K562 (cell line): ENCODE measurements around the gene TMPRSS7. TPM values are rescaled to one million over a fixed set of nuclear protein-coding genes. Genes with fewer than 3 reads are reported as not detected.

Source experiments
- ATAC-seq: fragments of 200-7000 bp; cut with Tn5 transposase; 3 replicates; pipeline ENCODE4 v1.9.1; 2020; ENCODE audit warnings: moderate library complexity
- BruUV-seq: library from RNA; stranded (reverse); fragments of 400-500 nt; replicated peaks from 2 replicates; lab custom pipeline; 2021; lab: Mats Ljungman, UMichigan
- CTCF ChIA-PET: fragments of 300-600 bp; formaldehyde crosslinking; extraction: SDS; loops from one replicate; lab custom pipeline; 2021; ENCODE audit warnings: low intra/inter-chr PET ratio; lab: Yijun Ruan, JAX
- POLR2A ChIA-PET: fragments of 300-600, 350-650 bp; sonication (Branson Sonifier 250); formaldehyde crosslinking; extraction: SDS; loops from one replicate; lab custom pipeline; 2021; ENCODE audit warnings: antibody characterized with exemption, inconsistent platforms; lab: Yijun Ruan, JAX
- DNase-seq, 4 experiments: peaks; one replicate each; pipeline versions ENCODE4 v3.0.0 to v3.0.0-alpha.2; 2011 to 2018; ENCODE audit warnings: low spot score in 3 of 4, mixed read lengths in 3 of 4; ENCODE audit errors: extremely low read depth in 1 of 4
- FAIRE-seq: peaks from 2 replicates; lab custom pipeline; 2011; peaks lifted over from hg19 to GRCh38; lab: Jason Lieb, UNC
- H2AFZ ChIP-seq: 2 replicates; pipeline ENCODE4 v1.6.0; 2011; ENCODE audit warnings: low read depth, low read length, control low read depth, inconsistent platforms
- H3K27ac ChIP-seq: fragments of 200-600 bp; 3 replicates; pipeline ENCODE4 v1.8.0; 2011; ENCODE audit warnings: low read depth, mild to moderate bottlenecking, control low read depth, inconsistent platforms, low read length, moderate library complexity, mixed read lengths; ENCODE audit errors: extremely low read depth
- H3K27me3 ChIP-seq, 2 experiments: fragments of 300-600 bp in 1 of 2; 2 replicates in 1 of 2; 3 replicates in 1 of 2; pipeline versions ENCODE4 v1.6.0 to v1.8.0; 2011; ENCODE audit warnings: inconsistent platforms in 2 of 2, low read length in 2 of 2, mild to moderate bottlenecking in 1 of 2, mixed read lengths in 1 of 2, moderate library complexity in 1 of 2; ENCODE audit not compliant: control insufficient read depth in 2 of 2, insufficient read depth in 2 of 2
- H3K36me3 ChIP-seq: fragments of 300-600 bp; 3 replicates; pipeline ENCODE4 v1.8.0; 2011; ENCODE audit warnings: mild to moderate bottlenecking, low read length, inconsistent platforms; ENCODE audit not compliant: control insufficient read depth, insufficient read depth
- H3K4me1 ChIP-seq, 2 experiments: fragments of 200-600 bp in 1 of 2; replicated peaks in 1 of 2; 2 replicates in 1 of 2; 3 replicates in 1 of 2; pipeline versions ENCODE4 v1.5.1 to v1.8.0; 2011; ENCODE audit warnings: inconsistent platforms in 2 of 2, low read length in 2 of 2, mild to moderate bottlenecking in 1 of 2, mixed read lengths in 1 of 2, moderate library complexity in 1 of 2; ENCODE audit not compliant: control insufficient read depth in 2 of 2, insufficient read depth in 2 of 2
- H3K4me2 ChIP-seq: 2 replicates; pipeline ENCODE4 v1.6.1; 2011; ENCODE audit warnings: low read length, control low read depth, inconsistent platforms, mixed read lengths; ENCODE audit not compliant: insufficient read depth
- H3K4me3 ChIP-seq: fragments of 200-600 bp; sonication (generic), shearing (Covaris generic); 2 replicates; pipeline ENCODE4 v1.5.1; 2016; ENCODE audit warnings: control low read depth, inconsistent platforms
- H3K79me2 ChIP-seq: fragments of 200-600 bp; 3 replicates; pipeline ENCODE4 v1.8.0; 2011; ENCODE audit warnings: low read length, inconsistent platforms; ENCODE audit not compliant: control insufficient read depth, insufficient read depth
- H3K9ac ChIP-seq, 2 experiments: 2 replicates each; pipeline versions ENCODE4 v1.6.0 to v1.6.1; 2011; ENCODE audit warnings: low read depth in 2 of 2, low read length in 2 of 2, control low read depth in 1 of 2, inconsistent platforms in 1 of 2, mild to moderate bottlenecking in 1 of 2, mixed read lengths in 1 of 2; ENCODE audit not compliant: insufficient read depth in 1 of 2
- H3K9me1 ChIP-seq: one replicate; pipeline ENCODE4 v1.6.0; 2011; ENCODE audit warnings: inconsistent platforms, mild to moderate bottlenecking, low read length, moderate library complexity; ENCODE audit not compliant: control insufficient read depth, insufficient read depth
- H3K9me3 ChIP-seq: replicated peaks from 2 replicates; pipeline ENCODE4 v1.5.1; 2011; ENCODE audit warnings: low read depth, low read length, inconsistent platforms; ENCODE audit not compliant: control insufficient read depth, insufficient read depth
- H4K20me1 ChIP-seq: replicated peaks from 2 replicates; pipeline ENCODE4 v1.6.1; 2011; ENCODE audit warnings: low read length, inconsistent platforms, mixed read lengths; ENCODE audit not compliant: control insufficient read depth, insufficient read depth
- CAMTA2 ChIP-seq: fragments of 250-450 bp; sonication (Bioruptor Pico); conservative IDR thresholded peaks from 2 replicates; pipeline ENCODE4 v1.5.1; 2022
- CREM ChIP-seq: IDR thresholded peaks from 2 replicates; pipeline ENCODE4 v1.6.1; 2014; ENCODE audit warnings: antibody characterized with exemption, low read depth
- HDAC8 ChIP-seq: fragments of 450-650 bp; IDR thresholded peaks from 2 replicates; pipeline ENCODE4 v1.6.1; 2016; ENCODE audit warnings: mild to moderate bottlenecking, missing genetic modification characterization, moderate library complexity, missing compliant biosample characterization
- HES1 ChIP-seq: fragments of 450-650 bp; IDR thresholded peaks from 2 replicates; pipeline ENCODE4 v1.6.1; 2016; ENCODE audit warnings: low read depth, mild to moderate bottlenecking, moderate library complexity
- KHSRP ChIP-seq: fragments of 450-650 bp; IDR thresholded peaks from 2 replicates; pipeline ENCODE4 v1.6.1; 2017
- SMAD3 ChIP-seq: fragments of 450-650 bp; formaldehyde crosslinking; conservative IDR thresholded peaks from 2 replicates; pipeline ENCODE4 v1.4.0; 2020; ENCODE audit warnings: mild to moderate bottlenecking
- SRSF3 ChIP-seq: fragments of 200-400 bp; formaldehyde crosslinking; IDR thresholded peaks from 2 replicates; pipeline ENCODE4 v1.6.1; 2016; ENCODE audit warnings: mild to moderate bottlenecking, low read length, moderate library complexity; ENCODE audit not compliant: insufficient read depth
- XRCC3 ChIP-seq: fragments of 450-650 bp; IDR thresholded peaks from 2 replicates; pipeline ENCODE4 v1.6.1; 2017; ENCODE audit warnings: mild to moderate bottlenecking, moderate library complexity
- ZBTB12 ChIP-seq: fragments of 250-450 bp; sonication (Bioruptor Pico); IDR thresholded peaks from 2 replicates; pipeline ENCODE4 v1.4.0; 2020
- ZNF232 ChIP-seq: sonication (generic); formaldehyde crosslinking; IDR thresholded peaks from 2 replicates; pipeline ENCODE4 v1.8.0; 2022; ENCODE audit warnings: mild to moderate bottlenecking, missing genetic modification reagents
- ZNF436 ChIP-seq: fragments of 250-450, 450-650 bp; sonication (Bioruptor Pico); formaldehyde crosslinking; IDR thresholded peaks from 2 replicates; pipeline ENCODE4 v1.7.0; 2020; ENCODE audit warnings: mild to moderate bottlenecking
- ZNF584 ChIP-seq: fragments of 200-800 bp; sonication (Bioruptor generic); IDR thresholded peaks from 2 replicates; pipeline ENCODE4 v1.6.1; 2016; ENCODE audit warnings: low read depth, mild to moderate bottlenecking, missing genetic modification characterization, missing compliant biosample characterization
- ZNF707 ChIP-seq: fragments of 250-450 bp; sonication (Bioruptor Pico); conservative IDR thresholded peaks from 2 replicates; pipeline ENCODE4 v1.8.0; 2022; ENCODE audit warnings: inconsistent platforms, mild to moderate bottlenecking, moderate library complexity
- WGBS: fragments of 100-300 bp; shearing (Covaris generic); methylation state at CpG from one replicate; pipeline ENCODE4 v1.1.6; 2016; ENCODE audit warnings: low coverage, mixed read lengths; ENCODE audit not compliant: insufficient coverage; ENCODE audit errors: missing lambda C conversion rate; 5-methylcytosine and 5-hydroxymethylcytosine counted together
- in situ Hi-C: fragments of 300-500 bp; cut with MboI; formaldehyde crosslinking; loops from 4 replicates; pipeline ENCODE4 v1.15.0; 2018; ENCODE audit warnings: inconsistent platforms, mixed read lengths
- intact Hi-C: fragments of 100-400 bp; cut with micrococcal nuclease; formaldehyde crosslinking; loops from 2 replicates; pipeline ENCODE4 v1.14.2; 2022
- polyA plus RNA-seq, 8 experiments: library from polyadenylated mRNA; depleted of rRNA in 4 of 8; stranded (reverse) in 5 of 8; unstranded in 3 of 8; fragments of >200 nt; fragmentation: Nextera tagmentation in 2 of 8; fragmentation: Illumina TruSeq in 1 of 8; extraction: Ambion mirVana in 2 of 8; extraction: Trizol in 1 of 8; gene quantifications; 2 replicates each; pipeline versions ENCODE4 v1.2.1 to v1.2.3, GENCODE V29; 2011 to 2014; ENCODE audit warnings: inconsistent platforms in 1 of 8, missing spikeins in 1 of 8
- total RNA-seq, 7 experiments: library from RNA; depleted of rRNA in 6 of 7; stranded (reverse); fragments of >200 nt in 6 of 7; fragmentation: Illumina TruSeq in 2 of 7; extraction: Trizol in 2 of 7; gene quantifications; 2 replicates each; pipeline versions ENCODE4 v1.2.1 to v1.2.3, GENCODE V29; 2011 to 2021; ENCODE audit warnings: low replicate concordance in 1 of 7

The TMPRSS7 gene
- total and polyA plus RNA-seq, 9 of the 15 experiments (the other 6 are each of a cell fraction or from before 2014, with no cell fraction given), result not detected

- Histone ChIP-seq H3K9ac (no peak overlapping the region), H3K4me3 (no peak overlapping the region), H2AFZ (no peak overlapping the region), H4K20me1 (no peaks in the 10 kb centered on the region), H3K9me1 (no peaks in the 10 kb centered on the region), H3K36me3 (no peaks in the 10 kb centered on the region), H3K4me1 (peaks cover 0 to 13% of the 10 kb centered on the region in 2 experiments; a peak in 4 of 5 replicates), H3K9me3 (no peaks in the 10 kb centered on the region), H3K27ac (no peak overlapping the region), H3K4me2 (no peak overlapping the region), H3K79me2 (no peaks in the 10 kb centered on the region), H3K27me3 (no peaks in the 10 kb centered on the region; a peak in 1 of 5 replicates)
- 3% methylated on average over 4 of the region's 4 CpGs for WGBS
- POLR2A ChIA-PET, result no interaction called here
- intact Hi-C loops (no loop called here), in situ Hi-C loops (no loop called here)
- DNase-seq (no peak), ATAC-seq (no peak), FAIRE-seq (no peak)
- TF ChIP-seq KHSRP (no peak), SRSF3 (no peak), XRCC3 (no peak), ZNF436 (CRISPR knock-in tag) (no peak), ZBTB12 (no peak), ZNF232 (CRISPR knock-in tag) (no peak), CREM (no peak), ZNF707 (CRISPR knock-in tag) (no peak), SMAD3 (CRISPR knock-in tag) (no peak), ZNF584 (CRISPR knock-in tag) (no peak), HES1 (no peak), HDAC8 (tag) (no peak), CAMTA2 (CRISPR knock-in tag) (no peak)
- no TSS peak for BruUV-seq
- CTCF ChIA-PET, result no interaction called here
Observed at GRCh38 chr3:112083239-112083638, 48.7 kb downstream of the TMPRSS7 start.
